ENCODE data around the gene MEP1A. TPM values are rescaled to one million over a fixed set of nuclear protein-coding genes. Genes with fewer than 3 reads are reported as not detected.

Gene MEP1A
- total and polyA plus RNA-seq, 5 experiments from 2014 or later: not detected

Other genes with a start within 250 kb of the MEP1A start
- not detected for gene CYP39A1, start 140.6 kb upstream of the MEP1A start, total RNA-seq
- gene CYP39A1, start 140.6 kb upstream of the MEP1A start, polyA plus RNA-seq: not detected
- 1 to 10 TPM; 5.2 to 9.2 TPM for gene SLC25A27, start 140.4 kb upstream of the MEP1A start, total RNA-seq
- gene SLC25A27, start 140.4 kb upstream of the MEP1A start, polyA plus RNA-seq: not detected
- gene TDRD6, start 105.5 kb upstream of the MEP1A start, total RNA-seq: under 1 TPM; 0.05 to 0.26 TPM
- not detected for gene TDRD6, start 105.5 kb upstream of the MEP1A start, polyA plus RNA-seq
- gene PLA2G7, start 58.0 kb upstream of the MEP1A start, total RNA-seq: 1 to 10 TPM; 1.9 to 2.1 TPM
- gene PLA2G7, start 58.0 kb upstream of the MEP1A start, polyA plus RNA-seq: not detected
- not detected for gene ANKRD66, start 46.5 kb upstream of the MEP1A start, total RNA-seq
- not detected for gene ANKRD66, start 46.5 kb upstream of the MEP1A start, polyA plus RNA-seq
- not detected for gene ADGRF5, start 128.5 kb downstream of the MEP1A start, total RNA-seq
- not detected for gene ADGRF5, start 128.5 kb downstream of the MEP1A start, polyA plus RNA-seq
- not detected for gene ADGRF1, start 248.9 kb downstream of the MEP1A start, total RNA-seq
- not detected for gene ADGRF1, start 248.9 kb downstream of the MEP1A start, polyA plus RNA-seq

Data from naive thymus-derived CD8-positive, alpha-beta T cell (primary cell).